Measurements from ENCODE around the gene LRRC75B. TPM values are rescaled to one million over a fixed set of nuclear protein-coding genes. Genes with fewer than 3 reads are reported as not detected.

LRRC75B gene
- total RNA-seq, 1 experiment from 2014 or later, result 5.5 TPM

DNA sequence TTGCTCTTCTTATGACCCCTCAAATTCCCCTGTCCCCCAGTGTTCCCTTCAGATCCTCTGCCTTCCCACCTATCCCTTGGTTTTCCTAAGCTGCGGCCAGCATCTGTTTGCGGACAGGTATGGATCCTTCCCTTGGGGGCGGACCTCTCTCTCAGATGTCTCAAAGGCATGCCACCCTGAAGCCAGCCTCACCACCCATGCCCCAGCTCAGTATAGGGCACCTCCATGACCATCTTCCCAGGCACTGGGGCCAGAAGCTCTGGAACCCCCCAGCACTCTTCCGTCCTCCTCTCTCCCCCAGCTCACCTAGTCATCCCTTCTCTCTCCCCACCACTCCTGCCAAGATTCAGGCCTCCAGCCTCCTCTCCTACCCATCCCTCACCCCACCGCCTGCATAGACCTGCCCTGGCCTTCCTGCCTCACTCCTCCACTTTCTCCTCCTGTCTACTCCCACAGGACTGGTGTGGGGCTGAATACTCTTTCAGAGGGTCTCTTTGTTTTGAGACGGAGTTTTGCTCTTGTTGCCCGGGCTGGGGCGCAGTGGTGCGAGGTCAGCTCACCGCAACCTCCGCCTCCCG lies 2.2 kb downstream of the LRRC75B start:
- DNase-seq (ENCODE audit: low read depth, low spot score), result no peak
- in situ Hi-C loops (cut with HindIII; ENCODE audit: low pct_unique_long_range_greater_than_20kb, low sequenced_read_pairs), result no loop called here

DNA sequence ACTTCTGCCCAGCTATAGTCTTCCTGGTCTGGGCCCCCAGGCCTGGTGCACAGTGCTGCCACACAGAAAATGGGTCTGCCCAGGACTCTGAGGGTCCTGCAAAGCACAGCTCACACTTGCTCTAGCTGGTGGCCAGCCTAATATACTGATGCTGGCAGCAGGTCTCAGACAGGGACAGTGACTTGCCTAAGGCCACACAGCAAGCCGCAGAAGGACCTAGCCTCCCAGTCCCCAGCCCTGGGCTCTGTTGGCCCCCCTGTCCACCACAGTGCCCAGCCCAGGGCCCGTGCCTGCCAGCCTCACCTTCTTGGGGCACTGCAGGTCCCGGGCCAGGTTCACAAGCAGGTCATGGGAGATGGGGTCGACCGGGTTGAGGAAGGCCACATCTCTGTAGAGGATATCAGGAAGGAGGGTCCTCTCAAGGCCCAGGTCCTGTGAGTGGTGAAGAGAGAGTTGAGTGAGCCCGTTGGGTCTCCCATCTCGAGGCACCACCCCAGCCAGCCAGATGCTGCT lies 3.3 kb downstream of the LRRC75B start:
- in situ Hi-C loops (cut with HindIII; ENCODE audit: low pct_unique_long_range_greater_than_20kb, low sequenced_read_pairs), result no loop called here

DNA sequence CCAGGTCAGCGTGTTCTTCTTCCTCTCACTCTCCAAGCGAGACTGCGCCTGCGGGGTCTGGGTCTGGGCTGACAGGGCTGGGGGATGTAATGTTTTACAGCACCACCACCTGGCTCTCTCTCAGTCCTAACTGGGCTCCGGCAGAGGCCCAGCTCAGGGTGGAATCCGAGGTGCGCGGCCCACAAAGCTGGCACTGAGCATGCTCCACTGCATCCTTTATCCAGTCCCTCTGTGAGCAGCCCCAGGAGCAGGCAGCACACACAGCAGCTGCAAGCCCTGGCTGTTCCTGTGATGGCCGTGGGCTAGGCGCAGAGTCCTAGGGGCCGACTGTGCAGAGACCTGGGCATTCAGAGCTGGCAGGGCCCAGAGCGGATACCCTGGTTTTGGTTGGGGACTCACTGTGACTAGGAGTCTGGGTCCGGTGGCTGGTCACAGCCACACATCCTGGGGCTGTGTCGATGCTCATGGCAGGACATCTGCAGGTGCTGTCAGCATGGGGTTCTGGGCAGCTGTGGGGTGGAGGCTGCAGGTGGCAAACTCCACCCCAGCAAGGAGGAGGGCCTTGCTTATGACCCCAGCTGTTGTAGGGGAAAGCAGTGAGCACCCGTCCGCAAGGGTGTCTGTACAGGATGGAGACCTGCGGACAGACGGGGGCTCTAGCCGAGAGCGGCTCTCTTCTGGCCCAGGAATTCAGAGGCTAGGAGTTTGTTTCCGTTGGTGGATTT lies 4.0 kb downstream of the LRRC75B start:
- DNase-seq (ENCODE audit: low read depth, low spot score), result no peak
- in situ Hi-C loops (cut with HindIII; ENCODE audit: low pct_unique_long_range_greater_than_20kb, low sequenced_read_pairs), result no loop called here

More for the DNA sequence above, 3.3 kb downstream of the LRRC75B start:
- no peak for DNase-seq (ENCODE audit: low read depth, low spot score)

DNA sequence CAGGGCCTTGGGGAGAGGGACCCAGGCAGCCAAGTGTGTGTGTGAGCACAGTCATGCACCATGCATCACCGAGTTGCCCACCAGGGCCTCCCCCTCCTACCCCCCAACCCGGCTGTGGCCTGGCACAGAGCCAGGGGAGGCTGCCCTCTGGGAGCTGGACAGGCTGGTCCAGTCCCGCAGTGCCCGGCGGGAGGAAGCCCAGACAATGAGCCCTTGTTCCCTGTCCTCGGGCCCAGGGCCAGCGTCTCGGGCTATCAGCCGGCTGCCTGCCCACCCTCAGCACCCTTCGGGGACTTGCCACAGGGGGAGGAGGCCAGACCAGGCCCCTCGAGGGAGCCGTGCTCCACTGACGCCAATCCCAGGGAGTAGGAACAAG lies 4.5 kb downstream of the LRRC75B start:
- in situ Hi-C loops (cut with HindIII; ENCODE audit: low pct_unique_long_range_greater_than_20kb, low sequenced_read_pairs), result no loop called here
- DNase-seq (ENCODE audit: low read depth, low spot score), result peak; percentile 39

DNA sequence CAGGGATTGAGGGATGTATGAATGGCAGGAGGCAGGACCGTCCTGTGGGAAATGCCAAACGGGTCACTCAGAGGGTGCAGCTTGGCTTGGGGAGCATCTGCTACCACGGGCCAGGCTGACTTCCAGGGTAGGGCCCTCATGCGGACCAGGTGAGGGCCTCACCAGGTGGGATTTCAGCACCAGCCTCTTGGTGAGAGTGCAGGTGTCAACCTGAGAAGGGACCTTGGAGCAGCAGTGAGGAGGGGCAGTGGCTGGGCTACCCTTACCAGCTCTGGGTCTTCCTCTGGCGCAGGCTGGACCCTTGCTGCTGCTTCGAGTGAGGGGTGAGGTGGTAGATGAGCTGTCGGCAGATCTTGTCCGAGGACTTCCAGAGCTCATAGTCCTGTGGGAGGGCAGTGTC lies 4.9 kb downstream of the LRRC75B start:
- in situ Hi-C loops (cut with HindIII; ENCODE audit: low pct_unique_long_range_greater_than_20kb, low sequenced_read_pairs), result no loop called here
- no peak for DNase-seq (ENCODE audit: low read depth, low spot score)

DNA sequence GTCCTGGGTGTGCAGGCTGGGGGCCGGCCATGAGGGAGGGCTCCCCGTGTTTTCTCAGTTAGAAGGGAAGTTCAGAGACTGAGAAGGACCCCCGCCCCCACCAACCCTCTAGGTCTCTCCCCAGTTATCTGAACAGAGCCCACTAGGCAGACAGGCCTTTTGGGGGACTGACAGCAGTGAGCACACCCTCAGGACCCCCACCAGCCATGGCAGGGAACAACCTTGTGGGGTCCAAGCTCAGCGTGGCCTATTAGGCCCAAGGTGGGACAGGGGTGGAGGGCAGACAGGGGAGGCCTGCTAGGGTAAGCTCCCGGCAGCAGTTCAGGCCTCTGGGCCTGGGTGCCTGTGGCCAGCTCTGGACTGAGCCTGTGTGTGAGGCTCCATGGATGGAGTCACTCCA lies 5.6 kb downstream of the LRRC75B start:
- DNase-seq (ENCODE audit: low read depth, low spot score), result no peak
- in situ Hi-C loops (cut with HindIII; ENCODE audit: low pct_unique_long_range_greater_than_20kb, low sequenced_read_pairs), result no loop called here

DNA sequence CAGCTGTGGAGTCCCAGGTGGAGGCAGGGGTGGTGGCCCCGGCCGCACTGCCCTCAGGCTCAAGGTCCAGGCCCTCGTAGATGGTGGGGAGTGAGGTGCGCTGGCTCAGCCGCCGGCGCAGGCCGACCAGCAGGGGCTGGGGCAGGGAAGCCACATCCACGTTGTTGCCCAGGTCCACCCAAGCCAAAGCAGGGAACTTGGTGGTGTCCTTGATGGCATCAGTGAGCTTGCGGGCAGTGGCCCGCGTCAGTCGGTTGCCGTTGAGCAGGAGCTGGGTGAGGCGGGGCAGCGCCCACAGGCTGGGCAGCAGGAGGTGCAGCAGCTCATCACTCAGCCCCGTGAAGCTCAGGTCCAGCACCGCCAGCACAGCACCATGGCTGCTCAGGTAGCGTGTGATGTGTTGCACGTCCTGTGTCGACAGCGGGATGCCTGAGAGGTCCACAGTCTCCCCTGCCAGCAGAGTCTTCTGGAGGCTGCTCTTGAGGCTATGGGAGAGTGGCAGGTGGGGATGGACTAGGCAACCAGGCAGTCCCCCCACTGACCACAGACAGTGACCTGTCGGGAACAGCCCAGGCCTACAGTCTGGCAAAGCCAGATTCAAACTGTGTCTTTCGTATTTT lies 6.8 kb downstream of the LRRC75B start:
- in situ Hi-C loops (cut with HindIII; ENCODE audit: low pct_unique_long_range_greater_than_20kb, low sequenced_read_pairs), result no loop called here

DNA sequence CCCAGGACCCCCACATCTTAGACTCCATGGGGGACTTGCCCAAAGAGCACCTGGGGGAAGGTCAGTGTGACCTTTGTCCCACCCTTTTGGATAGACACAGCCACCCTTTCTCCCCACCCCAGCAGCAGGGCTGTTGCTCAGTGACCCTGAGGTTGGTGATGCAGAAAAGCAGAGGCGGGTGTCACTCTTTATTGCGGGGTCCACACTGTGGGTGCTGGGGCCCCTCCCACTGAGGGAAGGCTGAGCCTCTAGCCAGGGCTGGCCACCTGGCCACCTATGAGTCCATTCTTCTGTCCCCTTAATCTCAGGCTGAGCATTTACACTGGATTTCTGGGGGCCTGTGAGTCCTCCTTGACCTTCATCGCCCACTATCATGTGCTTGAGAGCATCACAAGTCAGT lies 7.4 kb downstream of the LRRC75B start:
- no peak for DNase-seq (ENCODE audit: low read depth, low spot score)
- in situ Hi-C loops (cut with HindIII; ENCODE audit: low pct_unique_long_range_greater_than_20kb, low sequenced_read_pairs), result no loop called here

More for the DNA sequence above, 6.8 kb downstream of the LRRC75B start:
- DNase-seq (ENCODE audit: low read depth, low spot score), result no peak

DNA sequence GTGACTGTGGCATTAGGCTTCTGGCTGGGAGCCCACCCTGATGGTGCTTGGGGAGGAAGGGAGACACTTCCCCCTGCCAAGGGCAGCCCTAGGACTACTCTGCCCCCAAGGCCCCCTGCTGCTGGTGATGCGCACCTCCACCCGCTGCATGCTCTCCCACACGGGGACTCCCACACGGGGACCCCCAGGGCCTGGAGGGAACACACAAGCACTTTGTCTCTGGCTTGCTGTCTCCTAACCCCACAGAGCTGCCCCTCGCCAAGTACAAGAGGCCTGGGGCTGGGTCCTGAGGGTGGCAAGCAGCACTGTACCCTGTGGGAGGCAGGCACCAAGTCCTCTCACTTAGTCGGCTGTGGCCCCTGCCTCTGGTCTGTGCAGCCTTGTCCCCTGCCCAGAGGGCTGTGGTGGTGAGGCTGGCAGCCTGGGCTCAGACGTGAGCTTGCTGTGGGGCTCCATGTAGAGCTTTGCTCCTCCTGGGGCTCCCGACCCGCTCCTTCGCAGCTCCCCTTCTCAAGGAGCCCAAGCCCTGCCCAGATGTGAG lies 7.9 kb downstream of the LRRC75B start:
- no peak for DNase-seq (ENCODE audit: low read depth, low spot score)
- in situ Hi-C loops (cut with HindIII; ENCODE audit: low pct_unique_long_range_greater_than_20kb, low sequenced_read_pairs), result no loop called here

DNA sequence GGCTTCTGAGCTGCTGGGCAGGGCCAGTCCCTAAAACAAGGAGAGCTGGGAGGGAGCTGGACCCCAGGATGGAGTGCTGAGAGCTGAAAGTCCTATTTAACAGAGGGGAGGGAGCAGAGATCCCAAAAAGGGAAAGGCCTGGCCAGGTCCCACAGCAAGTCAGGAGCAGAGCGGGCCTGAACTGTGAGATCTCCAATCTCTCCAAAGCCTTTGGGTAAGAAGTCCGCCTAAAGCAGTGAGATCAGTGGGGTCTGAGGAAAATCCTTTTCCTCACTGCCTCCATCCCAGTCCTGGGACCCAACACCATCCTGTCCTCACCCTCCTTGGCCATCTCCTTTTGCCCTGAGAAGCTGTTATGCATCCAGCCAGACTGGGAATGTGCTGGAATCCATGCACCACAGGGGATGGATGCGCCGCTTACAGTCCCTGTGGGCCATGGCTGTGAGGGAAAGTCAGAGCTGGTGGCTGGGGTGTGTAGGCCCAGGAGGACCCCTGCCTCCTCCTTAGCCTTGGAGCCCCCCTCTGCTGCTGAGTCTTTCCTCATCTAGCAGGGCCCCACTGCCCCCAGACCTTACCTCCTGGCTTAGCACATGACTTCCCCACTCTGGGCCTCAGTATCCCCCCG lies 8.6 kb downstream of the LRRC75B start:
- in situ Hi-C loops (cut with HindIII; ENCODE audit: low pct_unique_long_range_greater_than_20kb, low sequenced_read_pairs), result no loop called here

DNA sequence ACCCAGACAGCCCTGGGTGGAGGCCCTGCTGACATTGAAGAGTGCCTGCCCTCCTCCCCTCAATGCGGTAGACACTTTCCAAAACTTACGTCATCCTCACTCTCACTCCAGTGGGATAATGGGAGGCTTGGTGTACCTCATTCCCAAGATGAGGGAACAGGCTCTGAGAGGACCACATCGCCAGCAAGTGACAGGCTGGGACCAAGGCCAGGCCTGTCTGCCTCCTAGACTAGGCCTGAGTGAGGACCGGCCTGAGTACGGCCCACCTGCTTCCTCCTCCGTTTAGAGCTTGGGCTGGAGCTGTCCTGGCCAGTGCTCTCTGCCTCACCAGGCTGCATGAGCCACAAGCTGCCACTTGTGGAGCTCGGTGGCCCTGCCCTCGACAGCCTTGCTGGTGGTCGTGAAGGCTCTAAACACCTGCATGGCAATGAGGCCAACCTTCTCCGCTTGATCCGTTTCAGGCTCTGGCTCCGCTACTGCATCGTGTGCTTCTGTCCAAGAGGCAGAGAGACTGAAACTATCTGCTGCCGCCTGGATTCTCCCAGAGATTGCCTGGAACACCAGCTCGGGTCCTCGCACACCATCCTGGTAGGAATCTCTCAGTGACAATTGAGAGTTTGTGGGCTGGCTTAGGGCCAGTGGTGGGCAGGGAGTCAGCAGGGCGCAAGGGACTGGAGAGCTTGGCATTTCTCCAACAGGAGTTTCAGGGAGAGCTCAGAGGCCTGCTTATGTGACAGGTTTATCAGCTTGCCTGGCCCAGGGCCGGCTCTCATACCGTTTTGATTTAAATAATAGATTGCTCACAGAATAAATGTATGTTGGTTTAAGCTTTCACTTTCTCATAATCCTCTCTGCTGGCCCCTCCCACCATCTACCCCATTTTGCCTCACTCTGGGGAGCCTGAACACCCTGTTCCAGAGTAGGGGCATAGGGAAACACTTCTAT lies 9.4 kb downstream of the LRRC75B start:
- in situ Hi-C loops (cut with HindIII; ENCODE audit: low pct_unique_long_range_greater_than_20kb, low sequenced_read_pairs), result no loop called here
- DNase-seq (ENCODE audit: low read depth, low spot score), result no peak

More for the DNA sequence above, 8.6 kb downstream of the LRRC75B start:
- DNase-seq (ENCODE audit: low read depth, low spot score), result no peak

DNA sequence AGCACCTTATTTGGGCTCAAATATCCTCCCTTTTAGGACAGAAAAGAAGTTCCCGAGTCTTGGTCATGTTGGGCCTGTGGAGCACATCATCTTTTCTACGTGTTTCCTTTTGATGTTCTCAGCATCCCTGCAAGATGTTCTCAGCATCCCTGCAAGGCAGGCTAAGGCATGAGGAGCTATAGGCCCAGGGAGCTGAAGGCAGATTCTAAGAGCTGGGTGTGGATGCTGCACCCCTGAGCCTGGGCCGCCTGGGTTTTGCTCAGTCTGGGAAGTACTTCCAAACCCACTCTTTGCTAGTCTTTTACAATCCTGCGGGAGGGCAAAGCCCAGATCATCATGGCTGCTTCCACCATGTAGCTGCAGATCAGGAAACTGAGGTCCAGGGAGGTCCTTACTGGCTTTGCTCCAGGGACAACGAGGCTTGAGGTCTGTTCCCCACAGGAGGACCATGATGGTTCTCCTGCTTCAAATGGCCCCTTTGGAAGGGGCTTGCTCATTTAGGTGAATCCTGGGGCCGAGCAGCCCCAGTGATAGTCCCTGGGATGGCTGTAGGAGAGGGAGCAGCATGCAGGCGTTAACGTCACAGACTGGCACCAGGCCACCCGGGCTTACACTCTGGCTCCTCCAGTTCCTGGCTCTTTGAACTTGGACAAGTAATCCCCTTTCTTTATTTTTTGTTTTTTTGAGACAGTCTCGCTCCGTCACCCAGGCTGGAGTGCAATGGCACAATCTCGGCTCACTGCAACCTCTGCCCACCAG lies 10.6 kb downstream of the LRRC75B start:
- in situ Hi-C loops (cut with HindIII; ENCODE audit: low pct_unique_long_range_greater_than_20kb, low sequenced_read_pairs), result no loop called here
- DNase-seq (ENCODE audit: low read depth, low spot score), result no peak

DNA sequence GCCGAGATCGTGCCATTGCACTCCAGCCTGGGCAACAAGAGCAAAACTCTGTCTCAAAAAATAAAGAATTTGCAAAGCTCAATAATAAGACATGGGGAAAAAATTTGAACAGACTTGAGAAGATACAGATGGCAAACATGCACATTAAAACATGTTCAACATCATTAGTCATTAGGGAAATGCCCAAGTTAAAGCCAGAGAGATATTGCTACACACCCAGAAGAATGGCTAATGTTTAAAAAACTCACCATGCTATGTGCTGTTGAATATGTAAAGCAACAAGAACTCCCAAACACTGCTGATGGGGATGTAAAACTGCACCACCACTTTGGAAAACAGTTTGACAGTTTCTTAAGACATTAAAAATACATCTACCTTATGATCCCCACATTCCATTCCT lies 12.6 kb downstream of the LRRC75B start:
- no peak for DNase-seq (ENCODE audit: low read depth, low spot score)

DNA sequence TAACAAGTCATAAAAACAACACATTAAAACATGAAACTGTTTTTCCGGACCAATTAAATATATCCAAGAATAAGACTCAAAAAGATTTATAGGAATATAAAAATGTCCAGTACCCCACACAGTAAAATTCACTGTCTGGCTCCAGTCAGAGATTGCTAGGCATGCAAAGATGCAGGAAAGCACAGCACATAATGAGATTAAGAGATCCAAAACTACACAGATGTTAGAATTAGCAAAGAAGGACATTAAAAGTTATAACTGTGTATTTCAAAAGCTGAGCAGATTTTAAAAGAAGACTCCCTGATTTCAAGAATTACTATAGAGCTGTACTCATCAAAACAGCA lies 13.6 kb downstream of the LRRC75B start:
- no peak for DNase-seq (ENCODE audit: low read depth, low spot score)
- in situ Hi-C loops (cut with HindIII; ENCODE audit: low pct_unique_long_range_greater_than_20kb, low sequenced_read_pairs), result no loop called here

More for the DNA sequence above, 12.6 kb downstream of the LRRC75B start:
- in situ Hi-C loops (cut with HindIII; ENCODE audit: low pct_unique_long_range_greater_than_20kb, low sequenced_read_pairs), result no loop called here

DNA sequence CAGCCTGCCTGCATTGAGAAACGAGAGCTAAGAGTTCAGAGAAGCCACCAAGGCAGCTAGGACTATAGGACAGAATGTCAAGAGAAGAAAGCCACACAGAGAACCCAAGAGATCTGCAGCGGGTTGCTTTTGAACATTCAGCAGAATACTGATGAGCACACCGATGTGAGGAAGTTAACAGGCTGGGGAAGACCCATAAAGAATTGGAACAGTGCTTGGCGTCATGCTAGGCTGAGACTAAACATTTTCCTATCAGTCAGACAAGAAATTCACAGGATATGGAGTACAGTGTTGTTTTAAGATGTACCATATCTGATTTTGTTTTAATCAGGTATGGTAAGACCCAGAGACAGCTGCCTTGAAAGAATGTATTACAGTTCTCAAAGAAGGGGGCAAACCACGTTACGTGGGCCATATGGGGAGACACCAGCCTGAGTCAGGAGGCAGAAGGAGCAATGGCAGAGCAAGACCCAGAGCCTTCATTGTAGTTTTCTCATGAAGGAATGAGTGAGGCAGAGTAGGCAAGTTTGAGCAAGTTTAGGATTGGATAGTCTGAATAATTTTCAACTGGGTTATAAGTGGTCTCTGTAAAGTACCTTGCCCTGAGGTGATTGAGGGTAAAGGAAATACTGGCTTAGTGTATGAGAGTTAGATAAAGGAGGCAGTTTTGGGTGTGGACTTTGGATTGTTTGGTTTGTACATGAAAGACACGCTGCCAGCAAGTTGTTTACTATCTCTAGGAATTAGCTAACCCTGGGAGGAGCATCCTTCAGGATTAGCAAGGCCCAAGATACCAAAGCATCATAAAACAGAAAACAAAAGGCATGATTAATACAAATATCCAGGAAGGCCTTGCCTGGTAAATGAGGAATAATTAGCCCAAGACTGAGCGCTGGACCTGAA lies 14.3 kb downstream of the LRRC75B start:
- in situ Hi-C loops (cut with HindIII; ENCODE audit: low pct_unique_long_range_greater_than_20kb, low sequenced_read_pairs), result no loop called here
- DNase-seq (ENCODE audit: low read depth, low spot score), result no peak

DNA sequence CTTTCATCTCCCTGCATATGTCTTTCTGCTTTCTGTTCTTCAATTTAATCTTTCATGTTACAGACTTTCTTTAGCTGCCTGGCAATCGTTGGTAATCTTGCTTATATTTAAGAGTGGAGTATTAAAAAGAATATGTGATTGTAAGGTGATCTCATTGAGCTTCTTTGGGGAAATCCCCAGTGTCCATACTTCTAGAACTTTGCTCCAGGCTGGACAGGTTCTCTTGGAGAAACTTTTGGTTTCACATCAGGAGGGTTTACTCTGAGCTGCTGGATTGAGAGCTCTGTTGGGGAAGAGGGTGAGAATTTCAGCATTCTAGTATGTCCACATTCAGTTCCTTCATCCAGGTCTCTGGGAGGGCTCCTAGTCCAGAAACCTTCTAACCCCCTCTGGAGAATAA lies 16.1 kb downstream of the LRRC75B start:
- in situ Hi-C loops (cut with HindIII; ENCODE audit: low pct_unique_long_range_greater_than_20kb, low sequenced_read_pairs), result no loop called here
- DNase-seq (ENCODE audit: low read depth, low spot score), result no peak

Data from SK-MEL-5 (cell line).